ENCODE data around the gene THRAP3.

THRAP3 gene

GRCh38 chr1:36328088-36328480 lies 103.8 kb downstream of the THRAP3 start:
- DNase-seq = no peak

- DNase-seq = no peak
These were observed 104.5 kb downstream of the THRAP3 start for GRCh38 chr1:36328713-36329112.

- no peak for DNase-seq
These were observed 105.6 kb downstream of the THRAP3 start for GRCh38 chr1:36329817-36330216.

GRCh38 chr1:36330940-36331339 lies 106.7 kb downstream of the THRAP3 start:
- DNase-seq = no peak

GRCh38 chr1:36337830-36338229 lies 113.6 kb downstream of the THRAP3 start:
- DNase-seq = no peak

- DNase-seq = no peak
These were observed 115.0 kb downstream of the THRAP3 start for GRCh38 chr1:36339215-36339614.

GRCh38 chr1:36339615-36340014 lies 115.4 kb downstream of the THRAP3 start:
- no peak for DNase-seq

GRCh38 chr1:36341626-36342320 lies 117.5 kb downstream of the THRAP3 start:
- no peak for DNase-seq

- DNase-seq = peak; percentile 80
These were observed 118.4 kb downstream of the THRAP3 start for GRCh38 chr1:36342426-36343185.

- DNase-seq = no peak
These were observed 119.6 kb downstream of the THRAP3 start for GRCh38 chr1:36343651-36344394.

GRCh38 chr1:36344395-36344680 lies 120.1 kb downstream of the THRAP3 start:
- DNase-seq = no peak

GRCh38 chr1:36345353-36345752 lies 121.1 kb downstream of the THRAP3 start:
- DNase-seq = no peak

- DNase-seq = no peak
These were observed 122.6 kb downstream of the THRAP3 start for GRCh38 chr1:36346741-36347370.

GRCh38 chr1:36349241-36349671 lies 125.0 kb downstream of the THRAP3 start:
- DNase-seq = peak; percentile 54

- DNase-seq = no peak
These were observed 125.6 kb downstream of the THRAP3 start for GRCh38 chr1:36349839-36350238.

GRCh38 chr1:36350659-36351226 lies 126.5 kb downstream of the THRAP3 start:
- peak; percentile 91 for DNase-seq

- DNase-seq = peak; percentile 95
These were observed 127.2 kb downstream of the THRAP3 start for GRCh38 chr1:36351227-36351977.

- peak; percentile 82 for DNase-seq
These were observed 128.1 kb downstream of the THRAP3 start for GRCh38 chr1:36352125-36352909.

GRCh38 chr1:36352910-36353878 lies 129.0 kb downstream of the THRAP3 start:
- DNase-seq = peak; percentile 52

GRCh38 chr1:36354486-36354885 lies 130.2 kb downstream of the THRAP3 start:
- DNase-seq = no peak
